HCEC 1CT (cell line): ENCODE measurements around the gene PRKAR1A.

ENCODE experiments used
- DNase-seq: peaks from one replicate; pipeline ENCODE4 v3.0.0-alpha.2; 2017

Gene PRKAR1A

DNA sequence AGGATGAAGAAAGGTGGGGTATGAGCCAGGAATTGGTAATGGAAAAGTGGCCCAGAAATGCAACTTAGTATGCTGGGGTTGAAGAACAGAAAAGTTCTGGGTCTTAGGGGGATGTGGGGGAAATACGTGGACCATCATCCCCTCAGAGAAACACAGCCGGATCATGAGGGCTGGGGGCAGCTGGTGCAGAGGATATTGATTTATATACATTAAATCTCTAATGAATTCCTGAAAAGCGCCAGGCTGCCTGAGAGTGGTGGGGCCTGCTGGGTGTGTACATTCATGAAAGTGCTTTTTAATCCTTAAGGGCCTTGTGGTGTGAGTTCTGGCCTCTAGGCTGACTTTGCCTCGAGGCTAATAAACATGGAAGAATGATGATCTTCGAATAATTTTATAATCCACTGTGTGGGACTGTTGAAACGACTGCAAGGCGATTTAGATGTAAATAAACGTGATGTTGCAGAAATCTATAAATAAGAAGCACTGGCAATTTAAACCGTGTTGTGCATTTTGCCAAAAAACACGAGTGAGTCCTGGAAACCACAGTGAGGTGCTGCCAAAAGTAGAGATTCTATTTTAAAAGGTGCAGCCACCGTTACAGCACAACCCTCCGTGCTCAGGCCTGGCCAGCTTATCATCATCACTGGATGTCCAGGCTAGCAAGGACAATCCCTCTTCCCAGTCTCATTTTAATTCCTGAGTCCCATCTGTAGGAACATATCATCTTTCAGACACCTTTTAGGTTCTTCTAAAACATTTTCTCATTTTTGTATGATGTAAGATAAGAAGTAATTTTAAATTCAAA, 32.1 kb downstream of the PRKAR1A start:
- DNase-seq: no peak

GRCh38 chr17:68556551-68556950, 44.3 kb downstream of the PRKAR1A start:
- DNase-seq: no peak

DNA sequence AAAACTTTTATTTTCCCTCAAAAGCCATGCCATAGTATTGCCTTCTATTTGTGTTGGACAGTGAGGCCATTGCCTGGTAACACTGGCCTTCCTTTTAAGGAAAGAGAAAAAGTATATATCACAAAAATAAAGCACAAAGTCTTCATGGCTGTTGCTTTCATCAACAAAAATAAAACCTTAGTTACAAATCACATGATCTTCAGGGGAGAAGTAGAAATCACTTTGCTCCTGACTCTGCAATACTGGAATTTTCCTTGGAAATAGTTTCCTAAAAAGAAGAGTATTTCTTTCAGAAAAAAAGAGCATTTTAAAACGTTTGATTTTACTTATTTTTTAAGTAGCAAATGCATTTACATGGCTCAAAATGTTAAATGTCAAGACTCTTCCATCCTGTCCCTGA, 47.1 kb downstream of the PRKAR1A start:
- no peak for DNase-seq

GRCh38 chr17:68560966-68561720, 48.9 kb downstream of the PRKAR1A start:
- no peak for DNase-seq

DNA sequence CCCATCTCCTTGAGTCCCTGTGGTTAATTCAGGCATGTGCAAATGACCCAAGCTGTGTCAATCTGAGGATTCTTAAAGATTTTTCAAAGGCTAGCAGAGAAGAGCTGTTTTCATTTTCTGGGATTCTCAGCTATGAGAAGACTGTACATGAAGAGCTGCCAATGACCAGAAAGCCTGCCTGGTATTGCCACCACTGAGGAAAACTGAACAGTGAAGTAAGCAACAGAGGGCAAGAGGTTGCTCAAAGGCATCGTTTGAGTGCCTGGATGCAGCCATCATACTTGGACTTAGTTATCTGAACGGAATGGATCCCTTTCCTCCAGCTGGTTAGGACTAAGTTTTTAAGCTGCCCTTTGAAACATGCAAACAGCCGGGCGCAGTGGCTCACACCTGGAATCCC, 50.5 kb downstream of the PRKAR1A start:
- no peak for DNase-seq

DNA sequence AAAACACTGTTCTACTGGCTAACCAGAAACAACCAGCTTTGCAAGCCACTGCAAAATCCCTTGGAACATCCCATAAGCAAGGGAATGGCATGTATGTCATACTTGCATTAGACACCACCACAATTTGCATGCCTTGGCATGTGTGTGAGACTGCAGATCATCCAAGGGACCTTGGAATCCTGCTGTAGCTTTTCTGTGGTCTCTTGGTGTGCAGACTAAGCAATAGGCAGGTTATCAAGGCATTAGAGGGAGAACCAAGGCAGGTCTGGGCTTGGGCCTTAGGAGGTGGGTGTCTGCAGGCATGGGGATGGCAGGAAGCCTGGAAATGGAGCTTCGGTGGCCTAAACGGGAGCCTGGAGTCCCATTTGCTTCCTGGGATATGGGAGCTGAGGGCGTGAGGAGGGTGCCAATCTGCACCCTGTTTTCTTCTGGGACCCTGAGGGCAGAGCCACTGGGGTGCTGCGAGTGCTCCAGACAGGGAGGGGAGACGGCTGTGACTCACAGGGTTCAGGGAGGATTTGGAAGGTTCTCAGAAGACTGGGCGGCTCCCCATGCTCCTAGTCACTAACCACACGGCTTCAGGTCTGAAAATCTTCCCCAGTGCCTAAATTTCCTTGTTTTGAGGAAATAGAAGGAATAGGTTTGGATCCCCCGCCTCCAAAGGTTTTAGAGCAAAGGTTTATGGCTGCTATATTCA, 52.3 kb downstream of the PRKAR1A start:
- DNase-seq: no peak

- no peak for DNase-seq
Observed at GRCh38 chr17:68565661-68566441, 53.6 kb downstream of the PRKAR1A start.

DNA sequence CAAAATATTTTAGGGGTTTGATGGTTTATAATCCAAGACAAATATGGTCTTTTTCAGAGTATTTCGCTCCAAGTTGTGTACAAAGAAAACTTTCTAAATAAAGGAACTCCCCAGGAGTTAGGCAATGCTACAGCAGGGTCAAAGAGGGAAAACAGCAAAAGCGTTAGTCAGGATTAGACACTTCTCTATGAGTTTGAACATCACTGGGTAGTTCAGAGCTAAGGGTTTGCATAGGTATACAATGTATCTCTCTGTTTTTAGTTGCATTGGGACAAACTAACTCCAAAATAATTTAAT, 54.2 kb downstream of the PRKAR1A start:
- DNase-seq: no peak

DNA sequence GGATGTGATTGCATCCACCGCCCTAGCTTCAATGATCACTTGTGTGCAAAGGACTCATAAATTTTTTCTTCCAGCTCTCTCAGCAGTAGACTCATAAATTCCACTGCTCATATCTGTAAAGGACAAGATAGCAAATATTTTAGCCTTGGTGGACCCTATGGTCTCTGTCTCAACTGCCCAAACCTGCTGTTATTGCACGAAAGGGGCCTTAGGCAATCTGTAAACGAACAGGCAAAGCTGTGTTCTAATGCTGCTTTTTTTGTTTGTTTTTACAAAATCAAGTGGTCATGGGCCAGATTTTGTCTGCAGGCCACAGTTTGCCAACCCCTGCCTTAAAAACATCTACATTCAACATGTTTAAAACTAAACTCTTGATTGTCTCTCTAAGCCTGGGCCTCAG, 54.8 kb downstream of the PRKAR1A start:
- DNase-seq: no peak

DNA sequence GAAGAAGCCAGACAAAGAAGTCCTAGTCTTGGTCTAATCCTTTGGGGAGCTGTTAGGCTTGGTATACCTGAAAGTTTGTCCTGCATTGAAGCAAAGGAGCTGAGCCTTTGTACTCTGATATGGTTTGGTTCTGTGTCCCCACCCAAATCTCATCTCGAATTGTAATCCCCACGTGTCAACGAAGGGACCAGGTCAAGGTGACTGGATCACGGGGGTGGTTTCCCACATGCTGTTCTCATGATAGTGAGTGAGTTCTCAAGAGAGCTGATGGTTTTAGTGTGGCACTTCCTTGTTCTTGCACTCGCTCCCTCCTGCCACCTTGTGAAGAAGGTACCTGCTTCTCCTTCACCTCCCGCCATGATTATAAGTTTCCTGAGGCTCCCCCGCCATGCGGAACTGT, 55.4 kb downstream of the PRKAR1A start:
- DNase-seq: no peak

GRCh38 chr17:68568581-68568980, 56.4 kb downstream of the PRKAR1A start:
- DNase-seq: no peak

DNA sequence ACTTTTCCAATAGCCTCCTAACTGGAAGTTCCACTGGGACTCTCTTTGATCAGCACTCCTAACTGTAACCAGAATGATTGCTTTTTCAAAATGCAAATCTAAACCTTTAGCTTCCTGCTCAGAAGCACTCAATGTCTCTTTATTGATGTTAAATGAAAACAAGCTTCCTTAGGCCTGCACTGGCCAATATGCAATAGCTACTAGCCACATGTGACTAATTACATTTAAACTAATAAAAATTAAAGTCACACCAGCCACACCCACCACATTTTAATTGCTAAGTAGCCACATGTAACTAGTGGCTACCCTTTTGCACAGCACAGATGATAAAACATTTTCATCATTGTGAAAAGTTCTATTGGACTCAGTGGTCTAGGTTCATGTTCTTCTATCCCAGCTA, 57.1 kb downstream of the PRKAR1A start:
- no peak for DNase-seq

- no peak for DNase-seq
Observed at GRCh38 chr17:68570526-68570925, 58.3 kb downstream of the PRKAR1A start.

DNA sequence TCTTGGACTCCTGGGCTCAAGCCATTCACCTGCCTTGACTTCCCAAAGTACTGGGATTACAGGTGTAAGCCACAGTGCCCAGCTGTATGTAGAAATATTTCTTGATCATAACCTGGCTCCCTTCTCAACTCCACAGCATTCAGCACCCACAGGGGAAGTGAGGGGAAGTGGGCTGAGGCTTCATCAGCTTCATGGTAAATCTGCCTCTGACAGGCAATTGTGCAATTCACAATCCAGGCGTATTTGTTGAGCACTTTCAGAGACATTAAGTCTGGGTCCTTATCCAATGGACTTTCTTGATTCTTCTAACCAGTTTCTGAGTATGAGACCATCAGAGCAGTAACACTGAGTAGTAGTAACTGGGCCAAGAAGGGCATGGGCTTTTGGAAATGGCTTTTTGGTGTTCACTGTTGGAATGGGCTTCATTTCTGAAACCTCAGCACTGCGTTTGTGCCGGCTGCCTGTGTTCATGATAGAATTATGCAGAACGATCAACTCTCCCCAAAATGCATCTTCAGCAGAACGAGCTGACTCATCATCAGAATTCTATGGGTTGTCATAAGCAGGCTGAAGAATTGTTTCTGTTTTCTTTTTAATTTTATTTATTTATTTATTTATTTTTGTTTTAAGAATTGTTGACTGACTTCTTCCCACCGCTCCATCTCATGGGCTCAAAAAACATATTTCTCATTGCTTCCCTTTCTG, 60.1 kb downstream of the PRKAR1A start:
- DNase-seq: no peak

DNA sequence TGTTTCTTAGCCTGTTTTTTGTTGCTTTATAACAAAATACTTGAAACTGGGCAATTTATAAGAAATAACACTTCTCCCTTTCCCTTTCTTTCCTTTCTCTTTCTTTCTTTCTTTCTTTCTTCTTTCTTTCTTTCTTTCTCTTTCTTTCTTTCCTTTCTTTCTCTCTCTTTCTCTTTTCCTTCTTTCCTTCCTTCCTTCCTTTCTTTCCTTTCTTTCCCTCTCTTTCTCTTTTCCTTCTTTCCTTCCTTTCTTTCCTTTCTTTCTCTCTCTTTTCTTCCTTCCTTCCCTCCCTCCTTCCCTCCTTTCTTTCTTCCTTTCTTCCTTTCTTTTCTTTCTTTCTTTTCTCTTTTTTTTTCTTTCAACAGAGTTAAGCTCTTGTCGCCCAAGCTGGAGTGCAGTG, 61.1 kb downstream of the PRKAR1A start:
- DNase-seq: no peak

GRCh38 chr17:68576137-68576536, 63.9 kb downstream of the PRKAR1A start:
- DNase-seq: no peak

GRCh38 chr17:68576811-68577496, 64.7 kb downstream of the PRKAR1A start:
- peak; percentile 39 for DNase-seq

DNA sequence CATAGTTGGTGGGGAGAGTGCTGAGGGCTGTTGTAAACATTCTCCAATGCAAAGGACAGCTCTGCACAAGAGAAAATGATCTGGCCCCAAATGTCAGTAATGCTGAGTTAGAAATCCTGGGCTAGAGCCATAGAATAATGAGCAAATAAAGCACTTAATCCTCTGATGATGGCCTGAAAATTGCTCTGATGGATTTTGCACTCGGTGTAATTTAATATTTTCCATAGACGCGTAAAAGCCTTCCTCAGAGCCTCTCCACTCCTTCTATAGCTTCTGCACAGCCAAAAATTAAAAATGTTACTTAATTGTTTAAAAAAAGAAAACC, 65.2 kb downstream of the PRKAR1A start:
- no peak for DNase-seq

DNA sequence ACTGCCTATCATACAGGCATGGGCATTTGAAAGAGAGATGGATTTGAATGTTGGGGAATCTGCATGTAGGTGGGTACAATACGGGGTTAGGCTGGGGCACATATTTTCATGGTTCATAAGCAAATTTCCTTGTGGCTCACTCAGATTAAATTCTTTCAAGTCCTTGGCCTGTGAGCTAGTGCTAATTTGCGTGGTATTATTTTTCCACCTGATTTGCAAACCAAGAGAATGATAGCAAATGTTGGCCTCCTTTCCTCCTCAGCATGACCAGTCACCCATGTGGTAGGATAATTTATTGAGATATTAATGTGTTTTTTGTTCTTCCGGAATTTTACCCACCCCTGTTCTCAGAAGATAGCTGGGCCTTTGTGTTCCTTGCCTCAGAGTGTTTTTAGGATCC, 66.0 kb downstream of the PRKAR1A start:
- no peak for DNase-seq

DNA sequence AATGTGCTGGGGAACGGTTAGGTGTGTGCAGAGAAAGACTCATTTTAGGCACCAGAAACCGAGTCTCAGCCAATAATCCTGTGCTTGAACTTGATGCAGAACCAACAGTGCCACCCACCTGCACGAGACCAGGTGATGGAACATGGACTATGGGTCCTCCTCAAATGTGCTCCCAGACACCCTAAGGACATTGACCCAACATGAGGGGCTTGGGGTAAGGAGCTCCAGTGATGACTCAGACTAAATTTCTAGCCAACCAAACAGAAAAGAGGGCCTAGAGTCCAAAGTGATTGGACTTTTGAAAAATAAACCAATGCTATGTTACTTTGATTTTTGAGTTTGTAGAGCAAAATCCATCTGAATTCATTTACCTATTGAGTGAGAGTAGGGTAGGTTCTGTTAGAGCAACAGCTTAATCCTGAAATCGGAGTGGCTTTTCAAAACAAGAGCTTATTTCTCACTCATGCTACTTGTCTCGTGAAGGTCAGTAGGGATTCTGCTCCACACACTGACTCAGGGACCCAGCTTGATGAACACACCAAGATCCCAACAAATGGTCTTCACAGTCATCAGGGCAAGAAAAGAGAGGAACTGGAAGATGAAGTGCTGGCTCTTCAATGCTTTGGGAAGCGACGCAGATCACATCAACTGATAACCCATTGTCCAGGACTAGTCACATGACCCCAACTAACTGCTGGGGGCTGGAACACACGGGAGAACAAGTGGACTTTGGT, 67.1 kb downstream of the PRKAR1A start:
- DNase-seq: no peak

- DNase-seq: no peak
Observed at GRCh38 chr17:68580236-68580770, 68.1 kb downstream of the PRKAR1A start.
